Endodermal cell (in vitro differentiated cells): ENCODE measurements around the gene MIA3. TPM values are rescaled to one million over a fixed set of nuclear protein-coding genes. Genes with fewer than 3 reads are reported as not detected.

ENCODE experiments used
- DNase-seq: peaks from one replicate; pipeline ENCODE4 v3.0.0-alpha.2; 2017
- H3K27ac ChIP-seq: 2 replicates; pipeline ENCODE4 v1.5.1; 2013; ENCODE audit warnings: mild to moderate bottlenecking, low read depth, low read length, moderate library complexity
- H3K27me3 ChIP-seq: 2 replicates; pipeline ENCODE4 v1.6.1; 2013; ENCODE audit warnings: mild to moderate bottlenecking, low read length, moderate library complexity; ENCODE audit not compliant: insufficient read depth, control insufficient read depth, poor library complexity, severe bottlenecking
- H3K36me3 ChIP-seq: 2 replicates; pipeline ENCODE4 v1.7.0; 2013; ENCODE audit warnings: mild to moderate bottlenecking, low read length, moderate library complexity; ENCODE audit not compliant: control insufficient read depth, insufficient read depth
- H3K4me1 ChIP-seq: one replicate; pipeline ENCODE4 v1.7.0; 2013; ENCODE audit warnings: low read length; ENCODE audit not compliant: control insufficient read depth, insufficient read depth
- H3K4me3 ChIP-seq: 2 replicates; pipeline ENCODE4 v1.5.1; 2013; ENCODE audit warnings: mild to moderate bottlenecking, low read length, moderate library complexity
- H3K9ac ChIP-seq: 2 replicates; pipeline ENCODE4 v1.6.1; 2013; ENCODE audit warnings: mild to moderate bottlenecking, low read length, moderate library complexity; ENCODE audit not compliant: poor library complexity, severe bottlenecking; ENCODE audit errors: extremely low read depth
- H3K9me3 ChIP-seq: 2 replicates; pipeline ENCODE4 v1.6.1; 2013; ENCODE audit warnings: mild to moderate bottlenecking, low read length, moderate library complexity; ENCODE audit not compliant: control insufficient read depth
- H3K27ac Mint-ChIP-seq: 2 replicates; pipeline ENCODE4 v1.8.0; 2020; ENCODE audit warnings: mixed read lengths
- H3K27me3 Mint-ChIP-seq: 2 replicates; pipeline ENCODE4 v1.8.0; 2021; ENCODE audit warnings: mild to moderate bottlenecking, mixed read lengths; ENCODE audit not compliant: insufficient read depth
- H3K36me3 Mint-ChIP-seq: 2 replicates; pipeline ENCODE4 v1.8.0; 2020; ENCODE audit warnings: low read depth, mixed read lengths
- H3K4me1 Mint-ChIP-seq: 2 replicates; pipeline ENCODE4 v1.8.0; 2020; ENCODE audit warnings: mixed read lengths
- H3K4me3 Mint-ChIP-seq: 2 replicates; pipeline ENCODE4 v1.8.0; 2020; ENCODE audit warnings: mild to moderate bottlenecking, moderate library complexity, mixed read lengths
- H3K9me3 Mint-ChIP-seq: 2 replicates; pipeline ENCODE4 v1.8.0; 2020; ENCODE audit warnings: mild to moderate bottlenecking, mixed read lengths
- CTCF ChIP-seq: fragments of 200-600 bp; sonication (generic); conservative IDR thresholded peaks from 2 replicates; pipeline ENCODE4 v1.5.0; 2021; ENCODE audit warnings: antibody characterized with exemption, mild to moderate bottlenecking
- WGBS, 2 experiments: methylation state at CpG; one replicate each; pipeline versions ENCODE4 v1.1.5 to v1.1.7; 2013; ENCODE audit warnings: missing lambda C conversion rate in 2 of 2, mixed read lengths in 1 of 2; ENCODE audit not compliant: insufficient coverage in 1 of 2, insufficient read length in 1 of 2; 5-methylcytosine and 5-hydroxymethylcytosine counted together
- total RNA-seq, 2 donors: library from RNA; stranded (reverse); fragmentation: NEBNext Ultra II Directional in 1 of 2; extraction: Animal tissue kit (Norgen Biotek cat#: 25700) in 1 of 2; gene quantifications; 2 replicates in 1 of 2; 3 replicates in 1 of 2; pipeline ENCODE4 v1.2.1, GENCODE V29; 2021

Gene MIA3
- total RNA-seq, 2 donors from 2014 or later, result 69.9 to 76.8 TPM

- 89 to 92% methylated on average over 2 to 4 of the region's 4 CpGs for WGBS, 2 experiments
Observed at GRCh38 chr1:222582099-222582774, 35.7 kb upstream of the MIA3 start.

GRCh38 chr1:222583079-222583478, 34.8 kb upstream of the MIA3 start:
- Mint-ChIP-seq H3K27me3 (no peaks in the 10 kb centered on the region), H3K4me1 (peaks cover 18% of the 10 kb centered on the region), H3K9me3 (peaks cover 2% of the 10 kb centered on the region), H3K36me3 (peaks cover 57% of the 10 kb centered on the region), H3K4me3 (no peak overlapping the region), H3K27ac (no peak overlapping the region)
- H3K9ac ChIP-seq, result no peak overlapping the region
- H3K4me3 ChIP-seq, result no peak overlapping the region
- no peak for TF ChIP-seq CTCF
- no peak overlapping the region for H3K27ac ChIP-seq
- H3K36me3 ChIP-seq, result peaks cover 52% of the 10 kb centered on the region
- H3K9me3 ChIP-seq, result no peaks in the 10 kb centered on the region
- peaks cover 8% of the 10 kb centered on the region for H3K27me3 ChIP-seq
- no peak for DNase-seq
- 87 to 93% methylated on average over 3 to 5 of the region's 5 CpGs for WGBS, 2 experiments
- H3K4me1 ChIP-seq, result peaks cover 4% of the 10 kb centered on the region

More at GRCh38 chr1:222582099-222582774, 35.7 kb upstream of the MIA3 start:
- peaks cover 49% of the 10 kb centered on the region for H3K36me3 ChIP-seq
- H3K27ac ChIP-seq, result no peak overlapping the region
- Mint-ChIP-seq H3K27me3 (no peaks in the 10 kb centered on the region), H3K9me3 (peaks cover 2% of the 10 kb centered on the region), H3K4me3 (no peak overlapping the region), H3K27ac (no peak overlapping the region), H3K36me3 (peaks cover 56% of the 10 kb centered on the region), H3K4me1 (peaks cover 18% of the 10 kb centered on the region)
- H3K9me3 ChIP-seq, result no peaks in the 10 kb centered on the region
- DNase-seq, result no peak
- peaks cover 4% of the 10 kb centered on the region for H3K4me1 ChIP-seq
- peaks cover 17% of the 10 kb centered on the region for H3K27me3 ChIP-seq
- TF ChIP-seq CTCF, result no peak
- no peak overlapping the region for H3K4me3 ChIP-seq
- H3K9ac ChIP-seq, result no peak overlapping the region

GRCh38 chr1:222586842-222587241, 31.1 kb upstream of the MIA3 start:
- TF ChIP-seq CTCF, result no peak

More at GRCh38 chr1:222586842-222587241, 31.1 kb upstream of the MIA3 start:
- Mint-ChIP-seq H3K4me3 (no peak overlapping the region), H3K4me1 (peaks cover 27% of the 10 kb centered on the region), H3K27ac (no peak overlapping the region), H3K27me3 (peaks cover 1% of the 10 kb centered on the region), H3K36me3 (peaks cover 41% of the 10 kb centered on the region), H3K9me3 (peaks cover 2% of the 10 kb centered on the region)
- Histone ChIP-seq H3K4me3 (no peak overlapping the region), H3K9ac (no peak overlapping the region), H3K27ac (no peak overlapping the region), H3K9me3 (no peaks in the 10 kb centered on the region), H3K27me3 (peaks cover 8% of the 10 kb centered on the region), H3K36me3 (peaks cover 40% of the 10 kb centered on the region), H3K4me1 (peaks cover 6% of the 10 kb centered on the region)
- DNase-seq, result no peak
- WGBS, 2 experiments, result 97 to 100% methylated on average over 1 to 2 of the region's 2 CpGs
